ENCODE data around the gene SNAPIN. TPM values are rescaled to one million over a fixed set of nuclear protein-coding genes. Genes with fewer than 3 reads are reported as not detected.
"Not testable (repeated sequence)": the region's sequence is repeated elsewhere in the genome, so short reads cannot be mapped to it uniquely, and the experiment has no call there.

The SNAPIN gene
- total RNA-seq, 2 donors from 2014 or later: 27.3 to 29.0 TPM

- peaks cover 9% of the 10 kb centered on the region for H3K4me1 Mint-ChIP-seq
These were observed 9.2 kb upstream of the SNAPIN start for GRCh38 chr1:153649137-153649862.

GRCh38 chr1:153649863-153650235 lies 8.7 kb upstream of the SNAPIN start:
- H3K4me1 Mint-ChIP-seq: peaks cover 9% of the 10 kb centered on the region
- peak overlapping the region; percentile 58 for H3K27ac Mint-ChIP-seq
- no peaks in the 10 kb centered on the region for H3K9me3 Mint-ChIP-seq
- ATAC-seq (replicated peaks): peak; percentile 31
- H3K4me3 Mint-ChIP-seq: no peak overlapping the region
- no peaks in the 10 kb centered on the region for H3K27me3 Mint-ChIP-seq
- peaks cover 31% of the 10 kb centered on the region for H3K36me3 Mint-ChIP-seq (ENCODE audit: low read depth)

More at GRCh38 chr1:153649137-153649862, 9.2 kb upstream of the SNAPIN start:
- ATAC-seq (replicated peaks): peak; percentile 24
- H3K27me3 Mint-ChIP-seq: no peaks in the 10 kb centered on the region
- peak overlapping the region; percentile 58 for H3K27ac Mint-ChIP-seq
- no peak overlapping the region for H3K4me3 Mint-ChIP-seq
- peaks cover 37% of the 10 kb centered on the region for H3K36me3 Mint-ChIP-seq (ENCODE audit: low read depth)
- H3K9me3 Mint-ChIP-seq: no peaks in the 10 kb centered on the region

GRCh38 chr1:153651771-153652170 lies 6.7 kb upstream of the SNAPIN start:
- ATAC-seq (replicated peaks): no peak
- H3K9me3 Mint-ChIP-seq: no peaks in the 10 kb centered on the region
- H3K27me3 Mint-ChIP-seq: no peaks in the 10 kb centered on the region
- no peak overlapping the region for H3K4me3 Mint-ChIP-seq
- H3K27ac Mint-ChIP-seq: no peak overlapping the region
- H3K36me3 Mint-ChIP-seq (ENCODE audit: low read depth): peaks cover 12% of the 10 kb centered on the region
- peaks cover 5% of the 10 kb centered on the region for H3K4me1 Mint-ChIP-seq

GRCh38 chr1:153652805-153653500 lies 5.5 kb upstream of the SNAPIN start:
- Mint-ChIP-seq H3K27me3 (no peaks in the 10 kb centered on the region), H3K4me1 (peaks cover 5% of the 10 kb centered on the region), H3K9me3 (no peaks in the 10 kb centered on the region), H3K36me3 (ENCODE audit: low read depth) (peaks cover under 1% of the 10 kb centered on the region), H3K27ac (no peak overlapping the region), H3K4me3 (no peak overlapping the region)
- ATAC-seq (replicated peaks): no peak

GRCh38 chr1:153655333-153655732 lies 3.2 kb upstream of the SNAPIN start:
- no peaks in the 10 kb centered on the region for H3K9me3 Mint-ChIP-seq
- no peaks in the 10 kb centered on the region for H3K4me1 Mint-ChIP-seq
- no peaks in the 10 kb centered on the region for H3K27me3 Mint-ChIP-seq
- no peak for ATAC-seq (replicated peaks)
- H3K4me3 Mint-ChIP-seq: no peak overlapping the region
- peaks cover 16% of the 10 kb centered on the region for H3K36me3 Mint-ChIP-seq (ENCODE audit: low read depth)
- no peak overlapping the region for H3K27ac Mint-ChIP-seq

GRCh38 chr1:153659175-153659534 lies 652 bp downstream of the SNAPIN start:
- H3K27ac Mint-ChIP-seq: peak overlapping the region; percentile 94
- no peak for ATAC-seq (replicated peaks)
- peaks cover 16% of the 10 kb centered on the region for H3K36me3 Mint-ChIP-seq (ENCODE audit: low read depth)
- no peaks in the 10 kb centered on the region for H3K9me3 Mint-ChIP-seq
- peak overlapping the region; percentile 91 for H3K4me3 Mint-ChIP-seq
- no peaks in the 10 kb centered on the region for H3K27me3 Mint-ChIP-seq
- H3K4me1 Mint-ChIP-seq: no peaks in the 10 kb centered on the region

GRCh38 chr1:153659656-153660055 lies 1.2 kb downstream of the SNAPIN start:
- Mint-ChIP-seq H3K36me3 (ENCODE audit: low read depth) (peaks cover 16% of the 10 kb centered on the region), H3K4me1 (no peaks in the 10 kb centered on the region), H3K27ac (peak overlapping the region; percentile 94), H3K4me3 (peak overlapping the region; percentile 91), H3K27me3 (no peaks in the 10 kb centered on the region), H3K9me3 (no peaks in the 10 kb centered on the region)
- ATAC-seq (replicated peaks): no peak

- H3K4me3 Mint-ChIP-seq: peak overlapping the region; percentile 37
- no peaks in the 10 kb centered on the region for H3K27me3 Mint-ChIP-seq
- peaks cover 16% of the 10 kb centered on the region for H3K36me3 Mint-ChIP-seq (ENCODE audit: low read depth)
- H3K9me3 Mint-ChIP-seq: no peaks in the 10 kb centered on the region
- peak overlapping the region; percentile 28 for H3K27ac Mint-ChIP-seq
- ATAC-seq (replicated peaks): no peak
- peaks cover 4% of the 10 kb centered on the region for H3K4me1 Mint-ChIP-seq
These were observed 2.7 kb downstream of the SNAPIN start for GRCh38 chr1:153661111-153661708.

- ATAC-seq (replicated peaks): no peak
- Mint-ChIP-seq H3K36me3 (ENCODE audit: low read depth) (peaks cover 16% of the 10 kb centered on the region), H3K4me3 (no peak overlapping the region), H3K27ac (peak overlapping the region; percentile 61), H3K27me3 (no peaks in the 10 kb centered on the region), H3K9me3 (no peaks in the 10 kb centered on the region), H3K4me1 (peaks cover 4% of the 10 kb centered on the region)
These were observed 3.8 kb downstream of the SNAPIN start for GRCh38 chr1:153662269-153662668.

GRCh38 chr1:153663211-153663610 lies 4.7 kb downstream of the SNAPIN start:
- peaks cover 11% of the 10 kb centered on the region for H3K4me1 Mint-ChIP-seq
- no peaks in the 10 kb centered on the region for H3K9me3 Mint-ChIP-seq
- H3K36me3 Mint-ChIP-seq (ENCODE audit: low read depth): peaks cover 16% of the 10 kb centered on the region
- H3K27ac Mint-ChIP-seq: no peak overlapping the region
- H3K27me3 Mint-ChIP-seq: no peaks in the 10 kb centered on the region
- ATAC-seq (replicated peaks): no peak
- no peak overlapping the region for H3K4me3 Mint-ChIP-seq

- Mint-ChIP-seq H3K36me3 (ENCODE audit: low read depth) (no peaks in the 10 kb centered on the region), H3K9me3 (no peaks in the 10 kb centered on the region), H3K27me3 (no peaks in the 10 kb centered on the region), H3K4me3 (no peak overlapping the region), H3K27ac (peak overlapping the region; percentile 83), H3K4me1 (peaks cover 25% of the 10 kb centered on the region)
- no peak for ATAC-seq (replicated peaks)
These were observed 8.9 kb downstream of the SNAPIN start for GRCh38 chr1:153667439-153667838.

- peaks cover 25% of the 10 kb centered on the region for H3K4me1 Mint-ChIP-seq
These were observed 10.2 kb downstream of the SNAPIN start for GRCh38 chr1:153668672-153669071.

GRCh38 chr1:153669606-153670005 lies 11.1 kb downstream of the SNAPIN start:
- no peak for ATAC-seq (replicated peaks)
- Mint-ChIP-seq H3K36me3 (ENCODE audit: low read depth) (no peaks in the 10 kb centered on the region), H3K27ac (no peak overlapping the region), H3K4me1 (peaks cover 25% of the 10 kb centered on the region), H3K27me3 (no peaks in the 10 kb centered on the region), H3K4me3 (no peak overlapping the region), H3K9me3 (no peaks in the 10 kb centered on the region)

More at GRCh38 chr1:153668672-153669071, 10.2 kb downstream of the SNAPIN start:
- not testable (repeated sequence) for H3K4me3 Mint-ChIP-seq; H3K36me3 Mint-ChIP-seq (ENCODE audit: low read depth); ATAC-seq (replicated peaks); H3K27me3 Mint-ChIP-seq; H3K9me3 Mint-ChIP-seq
- H3K27ac Mint-ChIP-seq: peak overlapping the region; percentile 83

GRCh38 chr1:153670257-153670858 lies 11.9 kb downstream of the SNAPIN start:
- Mint-ChIP-seq H3K4me1 (peaks cover 23% of the 10 kb centered on the region), H3K36me3 (ENCODE audit: low read depth) (no peaks in the 10 kb centered on the region), H3K27me3 (no peaks in the 10 kb centered on the region), H3K9me3 (no peaks in the 10 kb centered on the region), H3K4me3 (no peak overlapping the region), H3K27ac (no peak overlapping the region)
- no peak for ATAC-seq (replicated peaks)

Data from activated T-helper 17 cell treated with anti-CD3 and anti-CD28 coated beads, Interleukin-2, amount 50 U/mL, for 72 hours (primary cell).